Testis (tissue), 3 donors: ENCODE measurements around the gene SPINT1. TPM values are rescaled to one million over a fixed set of nuclear protein-coding genes. Genes with fewer than 3 reads are reported as not detected.
A peak's percentile ranks its signal among the peaks of the same experiment; 100 is the strongest.

Source experiments
- DNase-seq: peaks from one replicate; pipeline ENCODE4 v3.0.0-alpha.2; 2019
- H3K27ac ChIP-seq, 2 donors: fragments of 200-600 bp; sonication (generic); one replicate each; pipeline ENCODE4 v1.5.1; 2019
- H3K27me3 ChIP-seq: fragments of 200-600 bp; sonication (generic); one replicate; pipeline ENCODE4 v1.5.1; 2019
- H3K36me3 ChIP-seq: fragments of 200-600 bp; sonication (generic); one replicate; pipeline ENCODE4 v1.5.1; 2017; ENCODE audit warnings: low read depth; ENCODE audit errors: missing control alignments
- H3K4me1 ChIP-seq: fragments of 200-600 bp; sonication (generic); one replicate; pipeline ENCODE4 v1.5.1; 2019
- H3K4me3 ChIP-seq, 2 donors: fragments of 200-600 bp; sonication (generic); one replicate each; pipeline ENCODE4 v1.5.1; 2017 to 2019
- H3K9me3 ChIP-seq: fragments of 200-600 bp; sonication (generic); one replicate; pipeline ENCODE4 v1.5.1; 2017
- CTCF ChIP-seq, 3 experiments: fragments of 450-650 bp in 2 of 3; fragments of 200-600 bp in 1 of 3; sonication (generic) in 1 of 3; IDR thresholded peaks; one replicate each; pipeline ENCODE4 v1.5.1; 2016 to 2019; ENCODE audit warnings: antibody characterized with exemption in 3 of 3, mild to moderate bottlenecking in 2 of 3, moderate library complexity in 1 of 3
- POLR2A ChIP-seq: fragments of 450-650 bp; IDR thresholded peaks from one replicate; pipeline ENCODE4 v1.6.1; 2017; ENCODE audit warnings: antibody characterized with exemption, mild to moderate bottlenecking, moderate library complexity
- WGBS, 2 donors: methylation state at CpG; one replicate each; pipeline ENCODE4 v1.1.5; 2018; 5-methylcytosine and 5-hydroxymethylcytosine counted together
- intact Hi-C: fragments of 100-400 bp; cut with DNase I; formaldehyde crosslinking; loops from one replicate; pipeline ENCODE4 v1.15.1; 2023; ENCODE audit warnings: low total_unique reads
- polyA plus RNA-seq: library from polyadenylated mRNA; stranded (reverse); fragments of 350-450 nt; fragmentation: Illumina TruSeq; extraction: RNeasy Lipid Tissue Mini Kit (QIAGEN cat#74804); gene quantifications from one replicate; pipeline ENCODE4 v1.2.3, GENCODE V29; 2014; ENCODE audit warnings: low read depth, low replicate concordance; ENCODE audit not compliant: insufficient read depth
- total RNA-seq, 2 donors: library from RNA; depleted of rRNA; stranded (reverse); fragments of >200 nt; gene quantifications; one replicate each; pipeline ENCODE4 v1.2.3, GENCODE V29; 2016

Gene SPINT1
- total and polyA plus RNA-seq, 3 donors from 2014 or later: 7.2 to 10.5 (median 9.5) TPM

- no peak for TF ChIP-seq CTCF (IDR thresholded peaks at IDR 0.05)
- no peak for TF ChIP-seq POLR2A
- Histone ChIP-seq H3K4me1 (no peaks in the 10 kb centered on the region), H3K9me3 (no peaks in the 10 kb centered on the region), H3K27ac (no peak within 1 kb of the TSS), H3K27me3 (no peaks in the 10 kb centered on the region), H3K36me3 (no peaks in the 10 kb centered on the region), H3K4me3 (no peak within 1 kb of the TSS)
- intact Hi-C loops: no loop called here
- no peak for DNase-seq
- 80 to 85% methylated on average over 4 to 6 of the region's 6 CpGs for WGBS, 2 donors
These were observed 15.3 kb upstream of the SPINT1 start, which contains the start of gene PPP1R14D for GRCh38 chr15:40828447-40829036. PPP1R14D (minus strand) TSS chr15:40828708; CDS start chr15:40828641, 67 bp downstream.

- Histone ChIP-seq H3K9me3 (no peaks in the 10 kb centered on the region), H3K36me3 (no peaks in the 10 kb centered on the region), H3K27ac (no peak overlapping the region), H3K4me1 (no peaks in the 10 kb centered on the region), H3K4me3 (no peak overlapping the region), H3K27me3 (no peaks in the 10 kb centered on the region)
- intact Hi-C loops: no loop called here
- TF ChIP-seq CTCF (IDR thresholded peaks at IDR 0.05) (no peak), POLR2A (no peak)
- WGBS, 2 donors: 59 to 68% methylated on average over 5 to 7 of the region's 7 CpGs
- DNase-seq: peak; percentile 37
These were observed 14.7 kb upstream of the SPINT1 start for GRCh38 chr15:40829115-40829514.

GRCh38 chr15:40830884-40831283 is 13.0 kb upstream of the SPINT1 start:
- no peaks in the 10 kb centered on the region for H3K27me3 ChIP-seq
- no peaks in the 10 kb centered on the region for H3K9me3 ChIP-seq
- H3K36me3 ChIP-seq: no peaks in the 10 kb centered on the region
- 77 to 78% methylated on average over 2 of the region's 2 CpGs for WGBS, 2 donors
- TF ChIP-seq CTCF (IDR thresholded peaks at IDR 0.05) (no peak), POLR2A (no peak)
- H3K4me3 ChIP-seq: no peak overlapping the region
- H3K4me1 ChIP-seq: no peaks in the 10 kb centered on the region
- DNase-seq: no peak
- H3K27ac ChIP-seq: no peak overlapping the region
- intact Hi-C loops: no loop called here

GRCh38 chr15:40831861-40832260 is 12.0 kb upstream of the SPINT1 start:
- no peak for DNase-seq
- intact Hi-C loops: no loop called here
- Histone ChIP-seq H3K9me3 (no peaks in the 10 kb centered on the region), H3K4me3 (no peak overlapping the region), H3K27ac (no peak overlapping the region), H3K27me3 (no peaks in the 10 kb centered on the region), H3K36me3 (no peaks in the 10 kb centered on the region), H3K4me1 (no peaks in the 10 kb centered on the region)
- TF ChIP-seq POLR2A (no peak), CTCF (IDR thresholded peaks at IDR 0.05) (no peak)
- WGBS, 2 donors: 69 to 93% methylated on average over 1 of the region's 1 CpG

GRCh38 chr15:40832903-40833302 is 10.9 kb upstream of the SPINT1 start:
- H3K36me3 ChIP-seq: no peaks in the 10 kb centered on the region
- no peaks in the 10 kb centered on the region for H3K27me3 ChIP-seq
- H3K4me3 ChIP-seq: no peak overlapping the region
- no peak overlapping the region for H3K27ac ChIP-seq
- TF ChIP-seq CTCF (IDR thresholded peaks at IDR 0.05) (no peak), POLR2A (no peak)
- intact Hi-C loops: no loop called here
- no peak for DNase-seq
- H3K9me3 ChIP-seq: no peaks in the 10 kb centered on the region
- H3K4me1 ChIP-seq: no peaks in the 10 kb centered on the region
